GM12878 (cell line): Measurements from ENCODE around the gene GP9.

Experiments used
- SIN3A ChIP-seq: IDR thresholded peaks from 2 replicates; pipeline ENCODE4 v1.6.1; 2012; ENCODE audit warnings: low read depth, low read length, improper control_type of control experiment
- TF ChIP-seq, protein P1 (sequence below), 3 experiments: IDR thresholded peaks in 2 of 3; conservative IDR thresholded peaks in 1 of 3; 2 replicates each; pipeline ENCODE4 v1.5.1; 2011; ENCODE audit warnings: low read depth in 3 of 3, low read length in 3 of 3, mild to moderate bottlenecking in 3 of 3, control low read depth in 2 of 3, moderate library complexity in 2 of 3, inconsistent platforms in 1 of 3, mixed read lengths in 1 of 3; ENCODE audit not compliant: control insufficient read depth in 2 of 3, insufficient read depth in 1 of 3; ENCODE audit errors: extremely low read depth in 1 of 3

DNA sequence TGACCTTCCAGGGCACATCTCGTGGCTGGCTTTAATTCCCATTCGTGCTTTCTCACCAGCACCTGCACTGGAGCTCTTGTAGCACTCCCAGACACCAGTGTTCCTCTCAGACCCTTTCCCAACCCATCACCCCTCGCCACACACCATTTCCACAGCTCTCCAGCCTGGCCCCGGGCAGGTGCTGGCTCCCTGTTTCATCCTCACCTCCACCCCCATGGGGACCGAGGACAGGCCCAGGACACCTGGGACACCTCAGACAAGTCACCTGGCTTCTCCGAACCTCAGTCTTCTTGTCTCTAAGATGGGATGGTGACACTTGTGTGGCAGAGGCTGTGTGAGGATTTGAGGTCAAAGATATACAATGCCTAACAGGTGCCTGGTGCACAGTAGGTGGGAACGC lies 27.4 kb upstream of the GP9 start:
- TF ChIP-seq SIN3A, result no peak
- TF ChIP-seq, protein P1, sequence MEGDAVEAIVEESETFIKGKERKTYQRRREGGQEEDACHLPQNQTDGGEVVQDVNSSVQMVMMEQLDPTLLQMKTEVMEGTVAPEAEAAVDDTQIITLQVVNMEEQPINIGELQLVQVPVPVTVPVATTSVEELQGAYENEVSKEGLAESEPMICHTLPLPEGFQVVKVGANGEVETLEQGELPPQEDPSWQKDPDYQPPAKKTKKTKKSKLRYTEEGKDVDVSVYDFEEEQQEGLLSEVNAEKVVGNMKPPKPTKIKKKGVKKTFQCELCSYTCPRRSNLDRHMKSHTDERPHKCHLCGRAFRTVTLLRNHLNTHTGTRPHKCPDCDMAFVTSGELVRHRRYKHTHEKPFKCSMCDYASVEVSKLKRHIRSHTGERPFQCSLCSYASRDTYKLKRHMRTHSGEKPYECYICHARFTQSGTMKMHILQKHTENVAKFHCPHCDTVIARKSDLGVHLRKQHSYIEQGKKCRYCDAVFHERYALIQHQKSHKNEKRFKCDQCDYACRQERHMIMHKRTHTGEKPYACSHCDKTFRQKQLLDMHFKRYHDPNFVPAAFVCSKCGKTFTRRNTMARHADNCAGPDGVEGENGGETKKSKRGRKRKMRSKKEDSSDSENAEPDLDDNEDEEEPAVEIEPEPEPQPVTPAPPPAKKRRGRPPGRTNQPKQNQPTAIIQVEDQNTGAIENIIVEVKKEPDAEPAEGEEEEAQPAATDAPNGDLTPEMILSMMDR (IDR thresholded peaks at IDR 0.05 in 2 of 3, conservative IDR thresholded peaks at IDR 0.05 in 1 of 3; ENCODE audit: control insufficient read depth in 2 of 3, extremely low read depth in 1 of 3, insufficient read depth in 1 of 3, low read depth in 3 of 3, low read length in 3 of 3), result no peak
